GM12872 (cell line): ENCODE data around the gene ZNRF4.

Experiments used
- TF ChIP-seq, protein P1 (sequence below): IDR thresholded peaks from 3 replicates; pipeline ENCODE4 v1.5.1; 2011; ENCODE audit warnings: low read depth, mild to moderate bottlenecking, low read length, moderate library complexity; ENCODE audit not compliant: insufficient read depth

ZNRF4 gene

DNA sequence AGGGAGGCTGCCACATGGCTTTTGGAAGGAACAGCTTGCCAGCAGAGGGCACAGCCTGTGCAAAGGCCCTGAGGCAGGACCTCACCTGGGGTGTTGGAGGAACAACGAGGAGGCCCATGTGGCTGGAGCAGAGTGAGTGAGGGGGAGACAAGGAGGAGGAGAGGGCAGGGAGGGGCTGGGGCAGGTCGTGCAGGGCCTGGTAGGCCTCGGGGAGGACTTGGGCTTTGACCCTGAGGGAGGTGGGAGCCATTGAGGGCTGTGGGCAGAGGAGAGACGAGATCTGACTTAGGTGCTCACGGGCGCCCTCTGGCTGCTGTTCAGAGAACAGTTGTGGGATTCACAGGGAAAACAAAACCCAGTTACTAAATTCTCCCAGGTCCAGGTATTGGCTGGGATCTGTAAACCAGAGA is 25.2 kb downstream of the ZNRF4 start:
- TF ChIP-seq, protein P1, sequence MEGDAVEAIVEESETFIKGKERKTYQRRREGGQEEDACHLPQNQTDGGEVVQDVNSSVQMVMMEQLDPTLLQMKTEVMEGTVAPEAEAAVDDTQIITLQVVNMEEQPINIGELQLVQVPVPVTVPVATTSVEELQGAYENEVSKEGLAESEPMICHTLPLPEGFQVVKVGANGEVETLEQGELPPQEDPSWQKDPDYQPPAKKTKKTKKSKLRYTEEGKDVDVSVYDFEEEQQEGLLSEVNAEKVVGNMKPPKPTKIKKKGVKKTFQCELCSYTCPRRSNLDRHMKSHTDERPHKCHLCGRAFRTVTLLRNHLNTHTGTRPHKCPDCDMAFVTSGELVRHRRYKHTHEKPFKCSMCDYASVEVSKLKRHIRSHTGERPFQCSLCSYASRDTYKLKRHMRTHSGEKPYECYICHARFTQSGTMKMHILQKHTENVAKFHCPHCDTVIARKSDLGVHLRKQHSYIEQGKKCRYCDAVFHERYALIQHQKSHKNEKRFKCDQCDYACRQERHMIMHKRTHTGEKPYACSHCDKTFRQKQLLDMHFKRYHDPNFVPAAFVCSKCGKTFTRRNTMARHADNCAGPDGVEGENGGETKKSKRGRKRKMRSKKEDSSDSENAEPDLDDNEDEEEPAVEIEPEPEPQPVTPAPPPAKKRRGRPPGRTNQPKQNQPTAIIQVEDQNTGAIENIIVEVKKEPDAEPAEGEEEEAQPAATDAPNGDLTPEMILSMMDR = peak; percentile 70

DNA sequence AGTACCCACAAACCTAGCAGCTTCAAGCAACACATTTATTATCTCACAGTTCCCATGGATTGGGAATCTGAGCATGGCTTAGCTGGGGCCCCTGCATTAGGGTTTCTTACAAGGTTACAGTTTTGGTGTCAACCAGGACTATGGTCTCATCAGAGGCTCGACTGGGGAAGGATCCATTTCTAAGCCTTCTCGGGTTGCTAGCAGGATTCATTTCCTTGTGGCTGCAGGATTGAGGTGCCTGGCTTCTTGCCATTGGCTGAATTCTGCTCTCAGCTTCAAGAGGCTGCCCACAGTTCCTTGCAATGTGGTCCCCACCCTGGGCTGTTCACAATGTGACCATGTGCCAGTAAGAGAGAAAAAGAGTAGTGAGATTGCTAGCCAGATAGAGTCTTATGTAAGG is 26.7 kb downstream of the ZNRF4 start:
- TF ChIP-seq, protein P1 = no peak

DNA sequence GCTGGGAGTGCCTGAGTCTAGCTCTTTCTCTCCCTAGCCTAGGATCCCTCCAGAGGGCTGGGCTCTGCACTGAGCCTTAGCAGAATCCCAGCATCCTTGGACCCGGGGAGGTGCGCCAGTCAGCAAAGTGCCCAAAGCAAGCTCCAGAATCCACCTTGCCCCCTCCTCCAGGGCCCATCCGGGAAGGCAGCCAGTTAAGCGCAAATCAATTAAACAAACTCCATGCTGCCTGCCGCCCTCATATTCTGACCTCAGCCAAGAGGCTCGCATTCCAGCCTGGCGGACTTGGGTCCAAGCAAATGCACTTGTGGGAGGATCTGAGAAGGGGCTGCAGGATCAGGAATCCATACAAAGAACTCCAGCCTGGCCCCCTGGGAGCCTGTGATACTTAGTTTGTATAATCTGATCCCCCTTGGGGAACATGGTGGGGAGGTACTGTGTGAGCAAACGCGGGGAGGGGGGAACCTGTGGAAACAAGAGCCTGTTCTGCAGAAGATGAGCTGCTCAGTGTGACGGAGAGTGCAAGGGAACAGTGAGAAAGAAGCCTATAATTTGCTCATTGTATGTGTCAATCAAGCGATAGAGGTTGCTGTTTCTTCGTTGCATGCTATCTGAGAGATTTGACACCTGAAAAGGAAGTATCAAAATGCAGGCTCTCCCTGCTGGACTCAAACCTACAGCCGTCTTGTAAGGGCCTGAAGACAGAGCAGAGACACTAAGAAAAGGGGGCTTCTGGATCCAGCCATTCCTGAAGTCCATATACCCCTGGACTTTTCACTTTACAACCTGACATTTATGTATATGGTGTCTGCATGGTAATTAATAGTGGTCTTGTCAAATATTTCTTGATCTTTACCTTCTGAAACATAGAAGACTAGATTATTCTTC is 29.4 kb downstream of the ZNRF4 start:
- TF ChIP-seq, protein P1 = no peak

DNA sequence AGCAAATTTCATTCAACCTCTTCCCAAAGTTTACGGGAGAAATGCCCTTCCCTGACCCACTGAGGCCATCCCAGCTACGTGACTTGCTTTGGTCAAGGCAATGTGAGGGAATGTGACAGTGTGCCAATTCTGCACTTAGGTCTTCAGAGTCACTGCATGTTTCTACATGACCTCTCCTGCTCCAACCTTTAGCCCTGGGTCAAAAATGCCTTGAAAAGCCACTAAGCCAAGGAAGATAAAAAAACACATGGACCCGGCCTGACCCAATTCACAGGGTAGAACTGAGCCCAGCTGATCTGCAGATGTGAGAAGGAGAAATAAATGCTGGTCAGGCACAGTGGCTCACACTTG is 30.0 kb downstream of the ZNRF4 start:
- TF ChIP-seq, protein P1 = no peak

DNA sequence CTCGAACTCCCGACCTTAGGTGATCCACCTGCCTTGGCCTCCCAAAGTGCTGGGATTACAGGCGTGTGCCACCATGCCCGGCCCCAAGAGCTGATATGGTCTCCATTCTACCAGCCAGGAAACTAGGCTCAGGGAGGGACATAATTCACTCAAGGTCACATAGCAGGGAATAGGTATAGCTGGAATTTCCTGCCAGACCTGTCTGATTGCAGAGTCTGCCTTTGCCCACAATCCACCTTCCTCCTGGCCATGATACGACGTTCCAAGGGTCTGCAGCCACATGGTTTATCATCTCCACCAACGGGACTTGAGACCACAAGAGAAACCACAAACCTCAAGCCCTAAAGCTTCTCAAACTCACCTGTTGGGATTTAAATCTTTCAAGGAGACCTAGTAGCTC is 32.0 kb downstream of the ZNRF4 start:
- TF ChIP-seq, protein P1 = no peak

DNA sequence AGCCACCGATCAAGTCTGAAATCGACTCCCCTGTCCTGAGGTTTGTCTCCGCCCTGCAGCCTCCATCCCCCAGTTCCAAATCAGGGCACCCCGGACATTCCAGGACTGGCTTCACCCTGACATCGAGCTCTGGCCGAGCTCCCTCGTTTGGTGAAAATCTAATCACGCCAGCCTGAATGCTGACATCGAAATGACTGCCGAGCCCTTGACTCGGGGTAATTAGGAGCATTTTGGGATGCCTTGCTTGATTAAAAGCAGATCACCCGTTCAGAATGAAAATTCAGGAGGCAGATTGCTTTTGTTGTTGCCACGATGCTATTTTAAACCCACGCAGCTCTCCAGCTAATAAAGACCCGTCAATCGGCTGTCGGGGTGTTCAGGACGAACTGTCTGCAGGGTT is 34.3 kb downstream of the ZNRF4 start:
- TF ChIP-seq, protein P1 = no peak

DNA sequence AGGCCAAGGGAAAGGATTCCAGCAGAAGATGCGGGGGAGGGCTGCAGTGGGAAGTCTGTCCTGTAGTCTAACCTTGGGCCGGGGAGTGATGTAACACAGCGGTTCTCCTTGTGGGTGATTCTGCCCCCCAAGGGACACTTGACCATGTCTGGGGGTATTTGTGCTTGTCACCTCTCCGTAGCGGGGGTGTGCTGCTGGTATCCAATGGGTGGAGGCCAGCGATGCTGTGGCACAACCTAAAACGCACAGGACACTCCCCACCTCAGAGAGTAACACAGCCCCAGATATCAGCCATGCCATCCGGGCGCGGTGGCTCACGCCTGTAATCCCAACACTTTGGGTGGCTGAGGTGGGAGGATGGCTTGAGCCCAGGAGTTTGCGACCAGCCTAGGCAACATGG is 36.3 kb downstream of the ZNRF4 start:
- TF ChIP-seq, protein P1 = no peak
